Endothelial cell of umbilical vein (primary cell): ENCODE data around the gene SHCBP1L. TPM values are rescaled to one million over a fixed set of nuclear protein-coding genes. Genes with fewer than 3 reads are reported as not detected.

Source experiments
- BruUV-seq: library from RNA; stranded (reverse); fragments of 400-500 nt; replicated peaks from 2 replicates; lab custom pipeline; 2021; lab: Mats Ljungman, UMichigan
- CTCF ChIA-PET: fragments of 300-600, 350-600 bp; sonication (Branson Sonifier 250); formaldehyde crosslinking; loops from one replicate; lab custom pipeline; 2021; ENCODE audit warnings: antibody characterized with exemption, inconsistent platforms; lab: Charles Lee
- POLR2A ChIA-PET: fragments of 300-600, 350-600 bp; sonication (Branson Sonifier 250); formaldehyde crosslinking; loops from one replicate; lab custom pipeline; 2021; ENCODE audit warnings: antibody characterized with exemption, inconsistent platforms; lab: Charles Lee
- DNase-seq: peaks from one replicate; pipeline ENCODE4 v3.0.0-alpha.2; 2011; ENCODE audit warnings: low read depth, low spot score
- FAIRE-seq: peaks from 2 replicates; lab custom pipeline; 2011; peaks lifted over from hg19 to GRCh38; lab: Jason Lieb, UNC
- H2AFZ ChIP-seq: 2 replicates; pipeline ENCODE4 v1.6.0; 2012; ENCODE audit warnings: low read depth, low read length, control low read depth, inconsistent platforms
- H3K27ac ChIP-seq: 2 replicates; pipeline ENCODE4 v1.5.1; 2011; ENCODE audit warnings: low read depth, mild to moderate bottlenecking, control low read depth, low read length, moderate library complexity; ENCODE audit not compliant: insufficient read depth
- H3K27me3 ChIP-seq, 2 experiments: 2 replicates each; pipeline versions ENCODE4 v1.6.0 to v1.6.1; 2011; ENCODE audit warnings: low read length in 2 of 2, mixed read lengths in 1 of 2; ENCODE audit not compliant: control insufficient read depth in 2 of 2, insufficient read depth in 2 of 2
- H3K36me3 ChIP-seq, 2 experiments: 2 replicates in 1 of 2; 3 replicates in 1 of 2; pipeline ENCODE4 v1.5.1; 2011; ENCODE audit warnings: low read length in 2 of 2, mild to moderate bottlenecking in 1 of 2, moderate library complexity in 1 of 2; ENCODE audit not compliant: control insufficient read depth in 2 of 2, insufficient read depth in 2 of 2; ENCODE audit errors: extremely low read depth in 1 of 2
- H3K4me1 ChIP-seq: 3 replicates; pipeline ENCODE4 v1.5.1; 2011; ENCODE audit warnings: mild to moderate bottlenecking, low read length; ENCODE audit not compliant: control insufficient read depth, insufficient read depth; ENCODE audit errors: extremely low read depth
- H3K4me2 ChIP-seq: 2 replicates; pipeline ENCODE4 v1.6.1; 2011; ENCODE audit warnings: low read length, control low read depth, mixed read lengths; ENCODE audit not compliant: insufficient read depth
- H3K4me3 ChIP-seq, 3 experiments: fragments of 200-600 bp in 1 of 3; sonication (generic), shearing (Covaris generic) in 1 of 3; replicated peaks in 1 of 3; 2 replicates each; pipeline ENCODE4 v1.5.1; 2011 to 2016; ENCODE audit warnings: control low read depth in 3 of 3, low read length in 3 of 3, mild to moderate bottlenecking in 2 of 3, inconsistent platforms in 1 of 3, low read depth in 1 of 3, moderate library complexity in 1 of 3; ENCODE audit not compliant: insufficient read depth in 1 of 3
- H3K79me2 ChIP-seq: 2 replicates; pipeline ENCODE4 v1.6.0; 2012; ENCODE audit warnings: low read length, inconsistent platforms; ENCODE audit not compliant: control insufficient read depth, insufficient read depth
- H3K9ac ChIP-seq: replicated peaks from 2 replicates; pipeline ENCODE3; 2011; ENCODE audit warnings: low read length, control low read depth; ENCODE audit not compliant: insufficient read depth; ENCODE audit errors: extremely low read depth
- H3K9me1 ChIP-seq: replicated peaks from 3 replicates; pipeline ENCODE4 v1.6.0; 2011; ENCODE audit warnings: mild to moderate bottlenecking, low read length; ENCODE audit not compliant: control insufficient read depth, insufficient read depth; ENCODE audit errors: extremely low read depth
- H3K9me3 ChIP-seq: replicated peaks from 2 replicates; pipeline ENCODE4 v1.5.1; 2012; ENCODE audit warnings: low read length, inconsistent platforms; ENCODE audit not compliant: control insufficient read depth, insufficient read depth
- H4K20me1 ChIP-seq: replicated peaks from 2 replicates; pipeline ENCODE3; 2011; ENCODE audit warnings: mild to moderate bottlenecking, low read length; ENCODE audit not compliant: control insufficient read depth, insufficient read depth; ENCODE audit errors: extremely low read depth
- CTCF ChIP-seq, 2 donors: IDR thresholded peaks; 1 replicate in 1 of 2; 2 replicates in 1 of 2; pipeline ENCODE4 v1.5.1; 2011; ENCODE audit warnings: low read length in 2 of 2, mild to moderate bottlenecking in 2 of 2, moderate library complexity in 2 of 2, control low read depth in 1 of 2, inconsistent platforms in 1 of 2, low read depth in 1 of 2; ENCODE audit not compliant: insufficient read depth in 1 of 2; ENCODE audit errors: extremely low read depth in 1 of 2
- EZH2 ChIP-seq: IDR thresholded peaks from 2 replicates; pipeline ENCODE4 v1.6.1; 2012; ENCODE audit warnings: borderline replicate concordance, low read depth, mild to moderate bottlenecking, moderate library complexity, low read length, inconsistent platforms; ENCODE audit not compliant: severe bottlenecking
- FOS ChIP-seq: IDR thresholded peaks from 2 replicates; pipeline ENCODE4 v1.6.1; 2011; ENCODE audit warnings: mild to moderate bottlenecking, low read length, moderate library complexity, borderline replicate concordance; ENCODE audit not compliant: insufficient read depth
- GATA2 ChIP-seq: IDR thresholded peaks from 2 replicates; pipeline ENCODE4 v1.7.0; 2011; ENCODE audit warnings: low read depth, mild to moderate bottlenecking, moderate library complexity, mixed read lengths, low read length; ENCODE audit not compliant: insufficient read length, insufficient read depth
- JUN ChIP-seq: IDR thresholded peaks from 2 replicates; pipeline ENCODE4 v1.6.1; 2011; ENCODE audit warnings: borderline replicate concordance, low read depth; ENCODE audit not compliant: insufficient read length, insufficient read depth
- MAX ChIP-seq: IDR thresholded peaks from 2 replicates; pipeline ENCODE4 v1.6.1; 2011; ENCODE audit not compliant: insufficient read depth, insufficient read length
- MYC ChIP-seq: IDR thresholded peaks from one replicate; pipeline ENCODE4 v1.6.1; 2011; ENCODE audit warnings: mild to moderate bottlenecking, low read depth, low read length
- POLR2A ChIP-seq: IDR thresholded peaks from 2 replicates; pipeline ENCODE4 v1.6.1; 2012; ENCODE audit warnings: low read depth, mild to moderate bottlenecking, control low read depth, low read length
- POLR2AphosphoS5 ChIP-seq: IDR thresholded peaks from 2 replicates; pipeline ENCODE4 v1.6.1; 2012; ENCODE audit warnings: low read depth, mild to moderate bottlenecking, control low read depth, low read length, moderate library complexity; ENCODE audit not compliant: insufficient read depth
- dilution Hi-C: fragments of 300-500 bp; cut with MboI; formaldehyde crosslinking; loops from one replicate; pipeline ENCODE4 v1.15.0; 2019; ENCODE audit warnings: low sequenced_read_pairs; ENCODE audit not compliant: extremely low pct_ligation_motif_present
- intact Hi-C: fragments of 100-400 bp; cut with micrococcal nuclease; formaldehyde crosslinking; loops from one replicate; pipeline ENCODE4 v1.10.0; 2022
- polyA plus RNA-seq, 4 experiments: library from polyadenylated mRNA; depleted of rRNA in 3 of 4; stranded (reverse) in 3 of 4; unstranded in 1 of 4; fragments of >200 nt; gene quantifications; 2 replicates each; pipeline versions ENCODE4 v1.2.1 to v1.2.3, GENCODE V29; 2011 to 2012; ENCODE audit warnings: missing spikeins in 1 of 4
- total RNA-seq: library from RNA; stranded (reverse); gene quantifications from 2 replicates; pipeline ENCODE4 v1.2.3, GENCODE V29; 2021

SHCBP1L gene
- total and polyA plus RNA-seq, 2 donors (not counting 3 experiments of a cell fraction or from before 2014, with no cell fraction given) = not detected

- ChIA-PET CTCF (no interaction called here), POLR2A (no interaction called here)
- BruUV-seq = no TSS peak
- Histone ChIP-seq H3K9me3 (no peaks in the 10 kb centered on the region), H3K4me2 (no peak overlapping the region), H3K27ac (no peak overlapping the region), H3K4me1 (peaks cover 5% of the 10 kb centered on the region), H3K79me2 (no peaks in the 10 kb centered on the region), H3K9me1 (no peaks in the 10 kb centered on the region), H3K27me3 (peaks cover 0 to under 1% of the 10 kb centered on the region in 2 experiments), H4K20me1 (no peaks in the 10 kb centered on the region), H3K36me3 (no peaks in the 10 kb centered on the region), H2AFZ (no peak overlapping the region), H3K4me3 (no peak overlapping the region), H3K9ac (no peak overlapping the region)
- intact Hi-C loops (no loop called here), dilution Hi-C loops (no loop called here)
- TF ChIP-seq MAX (no peak), JUN (no peak), FOS (no peak), MYC (no peak), POLR2AphosphoS5 (no peak), CTCF (IDR thresholded peaks at IDR 0.05; ENCODE audit: extremely low read depth in 1 of 2, insufficient read depth in 1 of 2, low read depth in 1 of 2, low read length in 2 of 2) (no peak), EZH2 (no peak), POLR2A (no peak), GATA2 (no peak)
- DNase-seq (no peak), FAIRE-seq (no peak)
Measured at GRCh38 chr1:182957902-182958395, 5.0 kb upstream of the SHCBP1L start.
